Thoracic aorta (tissue), 2 donors: Measurements from ENCODE around the gene MYOCD. TPM values are rescaled to one million over a fixed set of nuclear protein-coding genes. Genes with fewer than 3 reads are reported as not detected.

Source experiments
- ATAC-seq: fragments of 150-250 bp; one replicate; pipeline ENCODE4 v1.8.0; 2017; ENCODE audit warnings: low read depth; ENCODE audit not compliant: insufficient number of reproducible peaks, low FRiP score
- DNase-seq: peaks from one replicate; pipeline ENCODE4 v3.0.0-alpha.2; 2020; ENCODE audit warnings: low spot score
- H3K27ac ChIP-seq, 2 donors: fragments of 200-600 bp; sonication (generic); 1 replicate in 1 of 2; 2 replicates in 1 of 2; pipeline ENCODE4 v1.5.1; 2016; ENCODE audit warnings: mild to moderate bottlenecking in 2 of 2, moderate library complexity in 2 of 2
- H3K27me3 ChIP-seq: fragments of 200-600 bp; sonication (generic); replicated peaks from 2 replicates; pipeline ENCODE4 v1.6.0; 2016; ENCODE audit warnings: mild to moderate bottlenecking; ENCODE audit not compliant: insufficient read depth
- H3K36me3 ChIP-seq: fragments of 200-600 bp; sonication (generic); one replicate; pipeline ENCODE4 v1.5.1; 2016
- H3K4me1 ChIP-seq, 2 donors: fragments of 200-600 bp; sonication (generic); 1 replicate in 1 of 2; 2 replicates in 1 of 2; pipeline versions ENCODE4 v1.5.1 to v1.6.0; 2016; ENCODE audit warnings: low read depth in 2 of 2, mild to moderate bottlenecking in 1 of 2; ENCODE audit not compliant: control insufficient read depth in 1 of 2
- H3K4me3 ChIP-seq: fragments of 200-600 bp; sonication (generic); 2 replicates; pipeline ENCODE4 v1.5.1; 2016; ENCODE audit warnings: mild to moderate bottlenecking
- H3K9me3 ChIP-seq: fragments of 200-600 bp; sonication (generic); 2 replicates; pipeline ENCODE4 v1.5.1; 2016
- total RNA-seq, 2 donors: library from RNA; depleted of rRNA; stranded (reverse); fragments of >200 nt; gene quantifications; one replicate each; pipeline versions ENCODE4 v1.1.0 to v1.2.3, GENCODE V29; 2016
- TF ChIP-seq, protein P1 (sequence below): fragments of 200-600 bp; sonication (generic); IDR thresholded peaks from one replicate; pipeline ENCODE4 v1.5.1; 2019; ENCODE audit warnings: antibody characterized with exemption

Gene MYOCD
- total RNA-seq, 2 donors from 2014 or later: 102 to 113 TPM

- TF ChIP-seq, protein P1, sequence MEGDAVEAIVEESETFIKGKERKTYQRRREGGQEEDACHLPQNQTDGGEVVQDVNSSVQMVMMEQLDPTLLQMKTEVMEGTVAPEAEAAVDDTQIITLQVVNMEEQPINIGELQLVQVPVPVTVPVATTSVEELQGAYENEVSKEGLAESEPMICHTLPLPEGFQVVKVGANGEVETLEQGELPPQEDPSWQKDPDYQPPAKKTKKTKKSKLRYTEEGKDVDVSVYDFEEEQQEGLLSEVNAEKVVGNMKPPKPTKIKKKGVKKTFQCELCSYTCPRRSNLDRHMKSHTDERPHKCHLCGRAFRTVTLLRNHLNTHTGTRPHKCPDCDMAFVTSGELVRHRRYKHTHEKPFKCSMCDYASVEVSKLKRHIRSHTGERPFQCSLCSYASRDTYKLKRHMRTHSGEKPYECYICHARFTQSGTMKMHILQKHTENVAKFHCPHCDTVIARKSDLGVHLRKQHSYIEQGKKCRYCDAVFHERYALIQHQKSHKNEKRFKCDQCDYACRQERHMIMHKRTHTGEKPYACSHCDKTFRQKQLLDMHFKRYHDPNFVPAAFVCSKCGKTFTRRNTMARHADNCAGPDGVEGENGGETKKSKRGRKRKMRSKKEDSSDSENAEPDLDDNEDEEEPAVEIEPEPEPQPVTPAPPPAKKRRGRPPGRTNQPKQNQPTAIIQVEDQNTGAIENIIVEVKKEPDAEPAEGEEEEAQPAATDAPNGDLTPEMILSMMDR: no peak
- Histone ChIP-seq H3K4me1 (peaks cover 9 to 17% of the 10 kb centered on the region in 2 donors), H3K9me3 (no peaks in the 10 kb centered on the region), H3K4me3 (no peak overlapping the region), H3K27me3 (no peaks in the 10 kb centered on the region), H3K36me3 (peaks cover 46% of the 10 kb centered on the region), H3K27ac (no peak overlapping the region)
- DNase-seq (no peak), ATAC-seq (no peak)
These were observed 54.3 kb downstream of the MYOCD start for GRCh38 chr17:12719948-12720347.

DNA sequence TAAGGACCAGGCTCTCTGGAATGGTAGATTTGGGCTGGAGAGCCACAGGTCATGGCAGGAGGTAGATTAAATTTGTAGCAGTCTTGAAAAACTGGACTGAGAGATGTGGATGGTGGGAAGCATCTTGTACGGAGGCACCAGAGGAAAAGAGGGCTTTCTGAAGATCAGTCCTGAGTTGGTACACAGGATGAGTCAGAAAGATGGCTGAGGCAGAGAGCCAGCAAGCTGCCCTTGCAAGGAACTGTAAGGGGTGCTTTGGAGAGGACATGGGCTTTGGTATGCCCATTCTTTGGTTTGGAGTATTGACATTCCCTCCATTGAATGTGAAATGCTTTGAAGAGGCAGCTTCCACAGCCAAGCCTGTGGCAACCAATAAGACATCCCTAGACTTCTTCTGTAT lies 55.9 kb downstream of the MYOCD start:
- ATAC-seq (no peak), DNase-seq (no peak)
- no peak overlapping the region for H3K4me3 ChIP-seq
- H3K9me3 ChIP-seq: no peaks in the 10 kb centered on the region
- peaks cover 9 to 17% of the 10 kb centered on the region in 2 donors for H3K4me1 ChIP-seq
- TF ChIP-seq, protein P1: no peak
- H3K27me3 ChIP-seq: no peaks in the 10 kb centered on the region
- peaks cover 31% of the 10 kb centered on the region for H3K36me3 ChIP-seq
- peak overlapping the region; percentile 42 to 47 for H3K27ac ChIP-seq

DNA sequence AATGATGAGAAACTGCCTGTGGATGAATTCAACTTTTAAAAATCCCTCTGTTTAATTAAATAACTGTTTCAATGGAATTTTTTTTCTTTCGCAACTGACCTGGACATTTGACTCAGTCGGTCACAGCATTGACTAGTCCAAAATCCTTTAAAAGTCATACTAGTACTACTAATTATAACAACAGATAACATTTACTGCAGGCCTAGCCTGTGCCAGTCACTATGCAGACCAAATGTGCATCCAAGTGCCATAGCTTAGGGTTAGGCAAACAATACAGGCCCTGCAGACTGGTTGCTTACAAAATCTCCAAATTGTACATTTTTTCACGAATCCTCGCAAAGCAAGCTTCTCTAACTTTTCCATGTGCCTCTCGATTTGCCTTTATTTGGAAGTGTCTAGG lies 56.6 kb downstream of the MYOCD start:
- peak overlapping the region in 1 of 2 donors; percentile 47 for H3K27ac ChIP-seq
- no peak for ATAC-seq

DNA sequence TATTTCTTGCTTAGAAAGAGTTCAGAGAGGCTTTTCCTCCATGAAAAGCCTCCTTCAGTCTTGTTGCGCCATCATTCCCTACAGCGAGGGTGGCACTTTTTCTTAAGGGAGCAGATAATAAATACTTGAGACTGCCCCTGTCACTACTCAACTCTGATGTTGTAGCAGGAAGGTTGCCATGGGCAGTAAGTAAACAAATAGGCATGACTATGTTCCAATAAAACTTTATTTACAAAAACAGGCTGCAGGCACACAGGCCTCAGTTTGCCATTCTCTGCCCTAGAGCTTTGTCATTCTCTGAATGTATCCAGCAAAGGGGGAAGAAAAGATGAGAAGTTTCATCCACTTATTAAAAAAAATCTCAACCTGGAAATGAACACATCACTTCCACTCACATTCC lies 60.4 kb downstream of the MYOCD start:
- no peak for DNase-seq
- no peaks in the 10 kb centered on the region for H3K27me3 ChIP-seq
- peaks cover 4 to 44% of the 10 kb centered on the region in 2 donors for H3K4me1 ChIP-seq
- TF ChIP-seq, protein P1: no peak
- H3K9me3 ChIP-seq: no peaks in the 10 kb centered on the region
- ATAC-seq: no peak
- no peak overlapping the region for H3K4me3 ChIP-seq
- peak overlapping the region in 1 of 2 donors; percentile 2 for H3K27ac ChIP-seq
- peaks cover 13% of the 10 kb centered on the region for H3K36me3 ChIP-seq

More for the DNA sequence above, 56.6 kb downstream of the MYOCD start:
- H3K4me3 ChIP-seq: no peak overlapping the region
- DNase-seq: no peak
- H3K9me3 ChIP-seq: no peaks in the 10 kb centered on the region
- peaks cover 9 to 23% of the 10 kb centered on the region in 2 donors for H3K4me1 ChIP-seq
- TF ChIP-seq, protein P1: no peak
- H3K27me3 ChIP-seq: no peaks in the 10 kb centered on the region
- H3K36me3 ChIP-seq: peaks cover 29% of the 10 kb centered on the region

DNA sequence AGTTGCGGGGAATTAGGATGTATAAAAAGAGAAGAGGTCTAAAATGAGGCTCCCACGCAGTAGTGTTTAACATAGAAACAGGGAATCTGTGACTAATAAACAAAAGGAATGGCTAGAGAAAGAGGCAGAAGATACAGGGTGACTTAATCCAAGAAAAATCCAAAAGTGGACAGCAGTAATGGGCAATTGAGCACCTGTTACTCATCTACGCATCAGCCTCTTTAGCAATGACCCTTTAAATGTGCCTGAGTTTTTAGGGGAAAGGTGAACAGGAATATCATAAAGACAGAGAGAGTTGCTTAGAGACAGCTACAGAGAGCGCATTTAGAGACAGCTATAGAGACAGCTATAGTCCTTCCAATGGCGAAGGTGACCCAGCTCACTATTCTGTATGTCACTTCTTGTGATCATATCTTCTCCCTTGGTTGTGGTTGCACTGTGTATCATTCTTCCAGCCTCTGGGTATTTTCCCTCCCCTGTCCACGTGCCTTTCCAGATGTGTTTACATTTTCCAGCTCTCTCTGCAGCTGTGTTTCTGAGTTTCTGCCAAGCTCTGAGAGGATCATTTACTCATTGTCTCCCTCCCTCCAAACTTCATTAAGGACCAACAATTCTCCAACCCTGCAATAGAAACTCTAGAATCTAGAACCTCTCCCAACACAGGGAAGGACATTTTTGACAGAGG lies 61.5 kb downstream of the MYOCD start:
- Histone ChIP-seq H3K27ac (peak overlapping the region; percentile 49 to 86), H3K9me3 (no peaks in the 10 kb centered on the region), H3K4me1 (peaks cover 9 to 50% of the 10 kb centered on the region in 2 donors), H3K27me3 (no peaks in the 10 kb centered on the region), H3K4me3 (no peak overlapping the region), H3K36me3 (peaks cover 10% of the 10 kb centered on the region)
- ATAC-seq: no peak
- TF ChIP-seq, protein P1: no peak
- DNase-seq: no peak
